Activated CD4-positive, alpha-beta T cell treated with anti-CD3 and anti-CD28 coated beads for 48 hours (primary cell): ENCODE measurements around the gene ARAP2.

Source experiments
- DNase-seq: peaks from one replicate; pipeline ENCODE4 v3.0.0-alpha.2; 2020

Gene ARAP2

DNA sequence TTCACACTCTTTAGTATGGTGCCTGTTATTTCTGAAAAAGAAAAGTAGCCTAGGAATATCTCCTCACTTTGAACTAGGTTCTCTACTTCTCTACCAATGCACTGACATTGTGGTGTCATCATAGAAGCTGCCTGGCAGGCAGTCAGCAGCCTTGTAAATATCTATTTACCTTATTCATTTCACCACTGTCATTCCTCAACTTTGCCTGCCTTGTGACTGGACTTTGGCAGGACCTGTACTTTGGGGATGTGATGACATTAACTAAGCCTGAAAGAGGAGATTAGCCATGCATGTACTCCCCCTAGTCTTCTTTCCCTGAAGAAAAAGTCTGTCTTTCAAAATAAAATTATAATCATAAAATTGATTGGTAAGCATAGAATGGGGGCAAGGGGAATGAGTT is 207.2 kb downstream of the ARAP2 start:
- DNase-seq = no peak

DNA sequence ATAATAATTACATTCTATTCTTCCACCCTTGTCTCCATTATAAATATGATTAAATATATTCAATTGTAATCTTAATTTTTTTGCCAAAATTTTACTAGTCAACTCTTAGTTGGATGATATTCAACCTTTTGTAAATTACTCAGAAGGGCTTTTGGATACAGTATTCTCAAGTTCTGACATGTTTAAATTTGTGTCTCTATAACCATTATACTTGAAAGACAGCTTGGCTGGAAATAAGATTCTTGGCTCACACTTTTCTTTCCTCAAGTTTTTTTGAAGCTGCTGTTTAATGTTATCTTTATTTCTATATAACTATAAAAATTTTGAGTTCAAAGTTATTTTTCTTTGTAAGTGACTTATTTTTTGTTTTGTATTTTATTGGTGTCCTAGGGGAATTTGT is 214.4 kb downstream of the ARAP2 start:
- DNase-seq = no peak

GRCh38 chr4:36027203-36027602 is 217.1 kb downstream of the ARAP2 start:
- DNase-seq = no peak

DNA sequence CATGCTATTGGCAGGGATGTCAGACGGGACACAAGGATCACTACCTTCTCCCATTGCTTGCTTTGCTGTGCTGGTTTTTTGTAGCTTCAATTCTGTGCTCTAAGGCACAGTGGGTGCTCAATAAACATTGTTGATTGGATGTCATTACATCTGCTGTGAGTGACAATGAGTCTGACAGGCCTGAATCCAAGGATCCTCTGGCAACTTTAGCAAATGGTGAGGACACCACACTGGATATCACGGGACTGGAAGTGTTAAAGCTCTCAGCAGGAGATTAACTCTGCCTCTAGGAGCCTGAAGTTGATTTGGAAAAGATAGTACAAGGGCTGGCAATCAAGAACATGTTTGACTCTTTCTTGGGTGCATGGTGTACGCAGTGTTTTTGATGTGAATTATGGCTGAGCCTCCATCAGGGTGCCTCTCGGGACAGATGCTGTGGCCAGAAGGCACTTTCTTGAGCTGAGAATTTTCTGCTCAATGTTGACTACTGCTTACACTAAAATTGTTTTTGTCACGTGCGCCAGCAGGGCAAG is 217.9 kb downstream of the ARAP2 start:
- DNase-seq = no peak

DNA sequence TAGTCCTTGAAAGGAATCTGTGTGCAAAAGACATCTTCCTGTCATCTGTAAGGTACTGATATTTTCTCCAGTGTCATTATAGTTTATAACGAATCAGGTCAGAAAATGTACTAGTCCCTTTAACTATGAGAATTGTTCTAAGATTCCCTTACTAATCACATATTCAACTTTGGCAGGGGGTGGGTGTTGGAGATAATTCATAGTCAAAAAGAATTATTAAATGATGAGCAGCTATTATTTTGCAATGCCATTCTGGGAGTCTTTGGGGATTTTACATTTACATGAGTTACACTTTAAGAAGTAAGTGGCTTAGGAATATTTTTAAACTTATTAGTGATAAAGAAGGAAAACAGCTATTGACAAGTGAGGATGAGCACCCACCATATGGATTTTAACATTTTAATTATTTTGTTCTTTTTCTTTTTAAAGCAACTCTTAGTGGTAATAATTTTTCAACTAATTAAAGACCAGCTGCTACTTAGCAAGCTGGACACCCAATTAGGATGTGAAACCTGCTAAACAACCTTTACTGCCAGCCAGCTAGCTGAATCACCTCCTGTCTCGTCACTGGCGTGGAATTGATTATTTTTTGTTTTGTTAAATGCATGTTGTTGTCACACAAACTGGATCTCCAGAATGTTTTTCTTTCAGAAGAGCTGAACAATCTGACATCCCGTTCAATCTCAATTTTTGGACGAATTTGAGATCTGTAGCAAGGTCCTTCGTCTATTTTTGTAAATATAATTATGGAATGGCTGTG is 219.2 kb downstream of the ARAP2 start:
- DNase-seq = no peak

DNA sequence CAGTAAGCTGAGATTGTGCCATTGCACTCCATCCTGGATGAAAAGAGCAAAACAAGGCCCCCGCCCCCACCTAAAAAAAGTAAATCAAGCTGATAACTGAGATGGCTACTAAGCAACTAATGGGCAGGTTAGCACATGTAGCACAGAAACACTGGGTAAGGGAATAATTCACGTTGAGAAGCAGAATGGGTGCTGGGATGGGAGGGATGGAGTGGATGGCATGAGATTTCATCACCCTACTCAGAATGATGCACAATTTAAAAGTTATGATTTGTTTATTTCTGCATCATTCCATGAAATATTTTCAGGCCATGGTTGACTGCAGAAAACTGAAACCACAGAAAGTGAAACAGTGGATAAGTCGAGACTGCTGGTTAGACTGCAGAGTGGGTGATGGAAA is 224.0 kb downstream of the ARAP2 start:
- no peak for DNase-seq
